HG02763 (cell line): ENCODE measurements around the gene FMO1.
A peak's percentile ranks its signal among the peaks of the same experiment; 100 is the strongest.
"Not testable (repeated sequence)": the region's sequence is repeated elsewhere in the genome, so short reads cannot be mapped to it uniquely, and the experiment has no call there.

Source experiments
- ATAC-seq: cut with Tn5 transposase; IDR thresholded peaks from one replicate; pipeline ENCODE4 v1.9.1; 2021; ENCODE audit warnings: mild to moderate bottlenecking, moderate library complexity; ENCODE audit not compliant: unreplicated experiment

Gene FMO1, protein sequence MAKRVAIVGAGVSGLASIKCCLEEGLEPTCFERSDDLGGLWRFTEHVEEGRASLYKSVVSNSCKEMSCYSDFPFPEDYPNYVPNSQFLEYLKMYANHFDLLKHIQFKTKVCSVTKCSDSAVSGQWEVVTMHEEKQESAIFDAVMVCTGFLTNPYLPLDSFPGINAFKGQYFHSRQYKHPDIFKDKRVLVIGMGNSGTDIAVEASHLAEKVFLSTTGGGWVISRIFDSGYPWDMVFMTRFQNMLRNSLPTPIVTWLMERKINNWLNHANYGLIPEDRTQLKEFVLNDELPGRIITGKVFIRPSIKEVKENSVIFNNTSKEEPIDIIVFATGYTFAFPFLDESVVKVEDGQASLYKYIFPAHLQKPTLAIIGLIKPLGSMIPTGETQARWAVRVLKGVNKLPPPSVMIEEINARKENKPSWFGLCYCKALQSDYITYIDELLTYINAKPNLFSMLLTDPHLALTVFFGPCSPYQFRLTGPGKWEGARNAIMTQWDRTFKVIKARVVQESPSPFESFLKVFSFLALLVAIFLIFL

DNA sequence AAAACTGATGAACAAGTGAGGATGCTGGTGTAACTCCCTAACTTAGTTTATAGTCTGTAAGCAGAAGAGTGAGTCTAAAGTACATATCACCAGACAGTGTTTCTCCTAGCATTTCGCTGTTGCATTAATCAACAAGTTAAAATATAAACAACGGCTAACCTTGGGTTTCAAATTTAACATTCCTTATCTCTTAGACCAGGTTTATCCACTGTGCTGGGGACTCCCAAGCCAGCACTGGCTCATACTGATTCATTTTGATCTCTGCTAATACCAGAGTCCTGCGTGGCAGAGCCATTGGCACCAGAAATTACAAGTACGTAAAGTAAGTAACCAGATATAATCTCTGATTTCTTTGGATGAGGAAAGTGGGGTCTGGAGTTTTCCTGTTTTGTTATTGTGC lies at the start of gene FMO1:
TSS of gene FMO1 (plus strand) at position 193 of the 400 bp plus-strand sequence. CDS start 9,594 bp downstream, outside the sequence.
- ATAC-seq = no peak

DNA sequence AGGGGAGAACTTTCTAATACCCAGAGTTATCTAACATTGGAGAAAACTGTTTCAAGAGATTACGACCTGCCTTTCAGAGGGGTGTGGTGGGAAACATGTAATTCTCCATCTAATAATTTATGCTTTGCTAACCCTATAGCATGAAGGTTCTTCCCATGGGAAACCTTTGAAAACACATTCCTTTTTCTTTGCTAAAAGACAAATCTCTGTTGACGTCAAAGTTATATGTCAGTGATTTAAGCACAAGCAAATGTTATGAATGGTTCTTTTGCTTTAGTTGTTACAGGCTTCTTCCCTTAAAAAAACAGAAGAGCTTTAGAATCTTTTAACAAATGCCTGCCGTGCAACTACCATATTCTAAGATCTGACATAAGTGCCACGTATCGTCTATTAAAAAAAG lies 44.0 kb upstream of the FMO1 start:
- no peak for ATAC-seq

DNA sequence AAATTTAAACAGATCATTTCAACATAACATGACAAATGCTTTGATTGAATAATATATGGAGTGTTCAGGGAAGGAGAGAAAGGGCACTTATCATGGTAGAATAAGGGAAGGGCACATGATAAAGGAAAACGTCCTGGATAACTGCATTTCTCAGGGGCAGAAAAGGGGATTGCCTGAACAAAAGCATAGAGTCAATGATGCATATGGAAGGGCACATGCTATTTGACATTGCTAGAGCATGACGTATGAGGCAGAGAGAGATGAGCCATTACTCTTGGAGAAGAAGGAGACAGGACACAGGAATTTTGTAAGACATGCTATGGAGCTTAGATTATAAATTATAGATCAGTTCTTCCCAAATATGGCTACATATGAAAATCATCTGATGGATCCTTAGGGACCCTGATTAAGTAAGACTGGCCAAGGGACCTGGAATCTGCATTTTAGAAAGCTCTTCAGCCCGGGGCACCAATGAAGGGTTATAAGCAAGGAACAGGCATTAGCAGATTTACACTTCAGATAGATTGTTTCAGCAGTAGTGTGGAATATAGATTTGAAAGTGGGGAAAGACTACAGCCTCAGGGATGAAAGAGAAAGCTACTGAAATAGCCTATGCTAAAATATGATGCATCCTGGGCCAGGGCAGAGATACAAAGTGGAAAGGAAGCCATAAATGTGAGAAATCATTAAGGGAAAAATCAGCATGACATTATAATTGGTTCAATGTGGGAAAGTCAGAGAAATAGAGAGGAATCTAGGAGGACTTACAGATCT lies 41.9 kb upstream of the FMO1 start:
- ATAC-seq = no peak

DNA sequence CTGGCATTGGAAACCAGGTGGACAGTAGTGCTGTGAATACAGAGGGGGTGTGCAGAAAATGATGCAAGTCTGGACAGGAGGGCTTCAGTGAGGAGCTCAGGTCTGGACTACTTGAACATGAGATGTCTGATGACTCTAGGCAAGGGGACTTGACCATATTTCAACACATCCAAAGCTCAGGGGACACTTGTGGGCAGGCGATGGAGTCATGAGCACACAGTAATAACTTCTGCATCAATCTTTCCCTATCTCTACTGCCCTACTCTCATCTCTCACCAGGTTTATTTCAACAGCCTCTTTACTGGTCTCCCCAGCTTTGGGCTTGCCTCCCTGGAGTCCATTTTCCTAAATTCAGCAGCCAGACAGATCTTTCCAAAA lies 41.3 kb upstream of the FMO1 start:
- no peak for ATAC-seq

DNA sequence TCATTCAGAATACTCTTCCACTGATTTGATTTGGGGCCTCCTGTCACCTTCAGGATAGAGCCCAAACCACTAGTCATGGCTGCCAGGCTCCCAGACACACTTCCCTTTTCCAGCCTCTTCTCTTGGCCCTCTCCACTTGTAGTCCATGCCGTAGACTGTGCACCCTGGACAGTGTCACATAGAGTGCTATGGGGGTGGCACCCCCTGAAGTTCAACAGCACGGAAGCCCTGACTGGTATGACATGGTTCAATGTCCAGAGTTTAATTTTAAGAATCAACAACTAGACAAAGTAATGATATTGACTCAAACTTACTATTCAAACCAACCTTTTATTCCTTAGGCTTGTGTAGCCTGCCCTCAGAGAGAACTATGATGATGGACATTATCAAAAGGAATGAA lies 40.9 kb upstream of the FMO1 start:
- no peak for ATAC-seq

DNA sequence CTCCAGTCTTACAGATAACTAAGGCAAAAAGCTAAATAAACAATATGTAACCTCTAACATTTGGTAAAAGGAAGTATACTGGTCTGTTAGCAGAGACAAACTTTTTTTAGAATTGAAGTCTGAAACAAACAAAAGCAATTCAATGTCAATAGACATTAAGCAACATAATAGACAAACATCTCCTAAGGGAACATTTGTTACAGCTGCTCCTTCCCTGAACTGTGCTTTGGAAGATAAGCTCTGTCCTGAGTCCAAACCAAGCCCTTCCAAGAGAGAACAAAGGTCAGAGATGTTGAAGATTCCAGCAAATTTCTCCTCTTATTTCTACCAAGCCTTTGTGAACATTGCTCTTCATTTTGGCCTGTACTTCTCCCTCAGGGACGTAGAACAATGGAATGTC lies 37.9 kb upstream of the FMO1 start:
- no peak for ATAC-seq

DNA sequence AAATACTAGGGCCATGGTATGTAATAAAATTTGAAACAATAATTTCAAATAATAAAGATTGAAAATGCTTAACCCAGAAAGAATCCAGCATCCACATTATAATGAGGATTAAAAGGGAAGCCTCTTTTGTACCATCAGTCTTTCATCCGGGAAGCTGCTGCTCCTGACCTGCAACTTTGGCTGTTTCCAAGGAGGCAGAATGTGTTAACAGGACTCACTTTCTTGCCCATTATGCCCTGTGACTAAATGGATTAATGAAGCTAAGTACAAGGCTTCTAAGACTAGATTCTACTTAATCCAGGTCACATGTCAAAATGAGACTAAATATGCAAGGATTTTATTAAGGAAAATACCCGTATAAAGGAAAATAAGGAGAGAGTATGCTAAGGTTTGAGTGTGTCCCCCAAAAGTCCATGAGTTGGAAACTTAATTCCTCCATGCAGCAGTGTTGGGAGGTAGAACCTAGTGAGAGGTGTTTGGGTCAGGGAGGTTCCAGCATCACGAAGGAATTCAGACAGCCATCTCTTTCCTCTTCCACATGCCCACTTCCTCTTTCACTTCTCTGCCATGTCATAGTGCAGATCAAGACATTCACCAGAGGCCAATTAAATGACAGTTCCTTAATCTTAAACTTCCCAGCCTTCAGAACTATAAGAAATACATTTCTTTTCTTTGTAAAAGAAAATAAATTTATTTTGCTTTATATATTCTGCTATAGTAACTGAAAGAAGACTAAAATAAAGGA lies 35.5 kb upstream of the FMO1 start:
- no peak for ATAC-seq

DNA sequence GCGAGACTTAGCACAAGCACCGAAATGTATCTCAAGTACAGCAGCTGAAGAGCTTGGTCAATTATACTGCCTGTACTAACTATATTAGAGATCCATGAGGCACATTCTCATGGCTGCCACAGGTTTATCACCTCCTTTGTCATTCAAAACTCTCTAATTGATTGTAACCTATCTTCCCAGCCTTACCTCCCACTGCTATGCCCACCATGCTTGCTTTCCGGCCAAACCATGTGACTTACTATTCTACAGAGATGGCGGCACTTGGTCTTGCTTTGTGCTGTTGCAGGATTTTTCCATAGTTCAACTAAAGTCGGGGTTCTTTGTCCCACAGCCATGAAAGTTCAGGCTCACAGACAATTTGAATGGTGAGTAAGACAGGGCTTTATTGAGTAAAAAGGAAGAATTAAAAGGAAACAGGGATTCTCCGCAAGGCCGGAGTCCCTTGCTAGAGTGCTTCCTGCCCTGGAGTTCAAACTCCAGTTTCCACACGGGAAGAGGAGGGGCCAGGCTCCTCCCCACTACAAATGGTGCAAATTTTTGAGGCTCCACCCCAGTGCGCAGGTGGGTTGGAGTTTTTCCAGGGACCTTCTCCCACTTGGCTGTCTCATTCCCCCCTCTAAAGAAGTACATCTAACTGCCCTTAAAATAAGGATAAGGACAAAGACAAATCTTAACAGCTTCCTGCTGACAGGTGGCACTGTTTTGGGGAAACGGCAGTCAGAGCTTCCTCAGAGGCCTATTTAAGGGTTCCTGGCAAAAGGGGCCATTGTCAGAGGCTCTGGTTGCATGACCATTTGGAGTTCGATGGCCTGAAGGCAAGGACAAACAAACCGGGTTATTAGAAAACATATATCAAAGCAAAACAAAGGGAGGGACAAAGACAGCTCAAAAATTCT lies 34.5 kb upstream of the FMO1 start:
- no peak for ATAC-seq

DNA sequence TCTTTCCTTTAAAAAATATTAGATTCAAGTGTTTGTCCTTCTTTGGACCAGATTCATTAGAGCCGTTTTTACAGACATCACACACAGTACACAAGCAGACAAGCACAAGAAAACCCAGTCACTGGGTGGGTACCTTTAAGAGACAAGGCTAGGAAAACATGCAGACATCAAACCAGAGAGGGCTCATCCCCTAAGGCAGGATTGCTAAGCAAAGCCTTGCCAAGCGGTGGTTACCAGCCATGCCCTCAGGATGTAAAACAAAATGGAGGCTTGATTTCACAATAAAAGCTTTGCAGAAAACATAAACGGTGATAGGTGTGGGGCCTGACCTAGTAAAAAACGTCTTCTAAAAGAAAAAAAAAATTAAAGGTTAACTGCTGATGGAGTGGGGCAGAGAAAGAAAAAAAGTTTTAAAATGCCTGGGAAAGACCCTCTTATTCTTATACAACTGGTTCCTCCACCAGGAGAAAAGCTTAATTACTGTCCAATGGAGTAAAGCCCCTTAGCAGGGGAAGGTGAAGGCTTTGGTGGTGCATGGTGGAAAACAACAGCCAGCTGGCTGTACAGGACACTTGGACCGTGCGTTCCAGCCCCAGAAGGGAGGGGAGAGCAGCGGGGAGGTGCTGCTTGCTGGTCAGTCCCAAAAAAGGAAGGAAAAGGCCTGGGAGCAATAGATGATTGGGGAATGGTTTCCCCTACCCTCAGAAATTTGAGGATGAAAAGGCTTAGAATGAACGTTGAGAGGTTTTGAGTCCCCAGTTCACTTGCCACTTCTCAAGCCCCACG lies 30.4 kb upstream of the FMO1 start:
- ATAC-seq = no peak

DNA sequence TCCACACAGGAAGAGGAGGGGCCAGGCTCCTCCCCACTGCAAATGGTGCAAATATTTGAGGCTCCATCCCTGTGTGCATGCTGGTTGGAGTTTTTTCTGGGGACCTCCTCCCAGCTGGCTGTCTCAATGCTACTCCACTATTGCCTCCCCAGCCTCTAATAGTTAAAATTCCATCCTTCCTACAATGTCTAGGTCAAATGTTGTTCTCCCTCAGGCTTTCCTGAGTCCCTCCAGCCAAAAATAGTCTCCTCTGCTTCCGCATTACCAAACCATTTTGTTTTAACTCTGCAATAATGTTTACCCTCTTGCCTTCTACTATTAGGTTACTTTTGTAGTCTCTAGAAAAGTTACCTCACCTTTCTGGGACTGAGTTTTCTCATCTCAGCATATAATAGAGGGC lies 29.6 kb upstream of the FMO1 start:
- no peak for ATAC-seq

DNA sequence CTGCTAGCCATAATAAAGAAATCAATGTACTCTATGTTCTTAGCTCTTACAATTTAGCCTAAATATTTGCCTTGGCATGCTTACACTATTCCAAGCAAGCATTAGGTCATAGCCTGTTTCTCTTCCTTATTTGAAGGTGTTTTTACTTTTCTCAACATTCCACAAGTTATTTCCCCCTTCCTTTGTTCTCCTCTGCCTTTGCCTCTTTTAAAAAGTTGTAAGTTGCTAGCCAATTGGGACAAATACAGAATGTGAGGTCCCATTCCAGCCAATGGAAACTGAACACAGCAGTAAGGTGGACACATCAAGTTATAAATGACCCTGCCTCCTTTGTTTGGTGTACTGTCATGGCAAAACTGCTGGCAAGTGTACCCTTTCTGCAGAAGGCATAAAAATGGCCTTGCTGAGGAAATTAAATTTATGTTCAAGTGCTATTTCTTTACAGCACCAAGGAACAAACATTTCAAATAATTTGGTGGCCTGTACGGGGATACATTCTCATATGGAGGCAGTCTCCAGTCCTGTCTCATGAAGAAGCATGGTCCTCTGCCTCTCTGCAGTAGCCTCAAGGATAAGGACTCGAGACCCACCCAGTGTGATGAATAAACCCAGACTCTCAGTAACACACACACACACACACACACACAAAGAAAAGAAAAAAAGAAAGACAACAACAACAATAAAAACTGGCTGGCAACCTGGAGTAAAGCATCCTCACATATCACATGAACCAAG lies 28.8 kb upstream of the FMO1 start:
- no peak for ATAC-seq

DNA sequence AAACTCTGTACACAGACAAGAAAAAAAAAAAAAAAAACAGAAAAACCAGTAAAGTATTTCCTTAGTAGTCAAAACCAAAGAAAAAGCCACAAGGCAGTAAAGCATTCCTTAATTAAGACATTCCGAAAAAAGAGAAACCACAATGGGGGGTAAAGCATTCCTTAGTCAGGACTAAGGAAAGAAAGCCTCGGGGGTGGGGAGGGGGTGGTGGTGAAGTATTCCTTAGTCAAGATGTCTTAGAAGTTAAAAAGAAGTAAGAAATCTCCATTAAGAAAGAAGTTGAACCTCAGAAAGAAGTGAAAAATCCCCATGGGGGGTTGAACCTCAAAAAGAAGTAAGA lies 28.2 kb upstream of the FMO1 start:
- no peak for ATAC-seq

DNA sequence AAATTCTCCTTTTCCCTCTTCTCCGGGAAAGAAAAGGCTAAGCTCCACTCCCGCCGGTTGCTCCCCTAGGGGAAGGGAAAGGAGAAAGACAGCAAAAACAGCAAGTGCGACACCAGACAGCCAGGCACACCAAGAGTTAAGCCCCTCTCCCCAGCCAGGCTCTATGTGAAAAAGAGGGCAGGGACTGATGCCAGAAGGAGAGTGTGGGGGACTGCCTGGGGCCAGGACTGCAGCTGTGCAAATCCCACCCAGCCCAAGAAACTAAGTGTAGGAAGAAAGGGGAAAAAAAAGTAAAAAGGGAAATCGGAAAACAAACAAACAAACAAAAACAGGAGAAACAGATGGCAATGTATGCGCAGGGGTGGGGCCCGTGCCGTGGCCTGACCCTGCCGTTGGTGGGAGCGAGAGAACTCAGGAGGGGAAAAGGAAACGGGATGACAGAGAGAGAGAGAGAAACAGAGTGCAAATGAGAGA lies 27.7 kb upstream of the FMO1 start:
- ATAC-seq = no peak

DNA sequence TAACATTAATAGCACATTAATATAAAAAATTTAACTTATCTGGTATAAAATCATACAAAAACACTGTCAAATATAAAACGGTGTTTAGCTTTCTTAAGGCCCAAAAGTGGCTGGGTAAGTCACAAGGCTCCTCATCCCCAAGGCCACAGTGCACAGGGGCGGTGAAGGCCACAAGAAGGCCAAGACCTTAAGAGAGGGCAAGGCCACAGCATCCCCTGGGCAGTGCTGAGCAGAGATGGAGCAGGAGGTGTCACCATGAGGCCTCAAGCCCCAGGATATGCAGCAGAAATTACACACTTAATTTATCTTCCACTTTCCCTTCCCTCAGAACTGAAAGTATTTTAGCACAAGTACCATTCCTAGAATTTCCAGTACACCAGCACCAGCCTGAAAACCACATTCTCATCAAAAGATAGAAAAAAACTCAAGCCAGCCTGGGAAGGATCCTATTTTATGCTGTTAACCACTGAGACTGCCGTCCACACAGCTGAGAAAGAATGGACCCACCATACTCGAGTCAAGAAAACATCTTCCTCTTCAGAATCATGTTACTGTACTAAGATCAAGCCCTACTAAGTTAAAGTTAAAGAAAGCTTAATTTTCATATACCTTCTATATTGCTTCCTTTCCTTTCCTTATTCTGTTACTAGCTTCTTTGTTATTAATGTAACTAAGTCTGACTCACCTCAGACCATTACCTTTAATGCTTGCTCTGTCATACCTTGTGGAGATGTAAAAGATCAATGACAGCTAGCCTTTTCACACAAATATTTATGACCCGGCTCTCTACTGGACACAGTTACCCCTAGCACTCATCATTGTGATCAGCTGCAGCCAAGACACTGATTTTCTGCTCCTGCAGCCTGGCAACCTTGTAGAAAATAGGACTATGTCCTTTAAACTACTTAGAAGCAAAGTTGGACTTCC lies 26.4 kb upstream of the FMO1 start:
- ATAC-seq = no peak

DNA sequence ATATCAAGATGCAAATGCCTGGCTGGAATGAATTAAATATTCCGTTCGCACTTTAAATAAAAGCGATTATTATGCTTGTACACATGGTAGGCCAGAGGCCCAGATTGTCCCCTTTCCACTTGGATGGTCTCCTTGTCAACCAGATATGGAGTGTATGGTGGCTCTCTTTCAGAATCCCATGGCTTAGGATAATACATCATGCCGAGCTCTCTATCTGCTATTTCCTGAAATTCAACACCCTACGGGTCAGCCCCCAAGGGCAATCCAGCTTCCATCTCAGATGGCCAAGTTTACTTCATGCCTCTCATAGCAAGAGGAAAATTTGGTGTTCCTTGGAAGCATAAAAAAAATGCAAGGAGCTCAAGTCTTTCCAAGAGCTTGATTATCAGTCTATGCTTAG lies 25.4 kb upstream of the FMO1 start:
- ATAC-seq = no peak

DNA sequence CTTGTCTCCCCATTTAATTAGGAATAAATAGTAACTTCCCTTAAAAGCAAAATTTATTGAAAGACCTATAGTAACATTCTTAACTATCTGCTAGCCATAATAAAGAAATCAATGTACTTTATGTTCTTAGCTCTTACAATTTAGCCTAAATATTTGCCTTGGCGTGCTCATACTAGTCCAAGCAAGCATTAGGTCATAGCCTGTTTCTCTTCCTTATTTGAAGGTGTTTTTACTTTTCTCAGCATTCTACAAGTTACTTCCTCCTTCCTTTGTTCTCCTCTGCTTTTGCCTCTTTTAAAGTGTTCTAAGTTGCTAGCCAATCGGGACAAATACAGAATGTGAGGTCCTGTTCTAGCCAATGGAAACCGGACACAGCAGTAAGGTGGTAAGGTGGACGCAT lies 24.0 kb upstream of the FMO1 start:
- not testable (repeated sequence) for ATAC-seq

DNA sequence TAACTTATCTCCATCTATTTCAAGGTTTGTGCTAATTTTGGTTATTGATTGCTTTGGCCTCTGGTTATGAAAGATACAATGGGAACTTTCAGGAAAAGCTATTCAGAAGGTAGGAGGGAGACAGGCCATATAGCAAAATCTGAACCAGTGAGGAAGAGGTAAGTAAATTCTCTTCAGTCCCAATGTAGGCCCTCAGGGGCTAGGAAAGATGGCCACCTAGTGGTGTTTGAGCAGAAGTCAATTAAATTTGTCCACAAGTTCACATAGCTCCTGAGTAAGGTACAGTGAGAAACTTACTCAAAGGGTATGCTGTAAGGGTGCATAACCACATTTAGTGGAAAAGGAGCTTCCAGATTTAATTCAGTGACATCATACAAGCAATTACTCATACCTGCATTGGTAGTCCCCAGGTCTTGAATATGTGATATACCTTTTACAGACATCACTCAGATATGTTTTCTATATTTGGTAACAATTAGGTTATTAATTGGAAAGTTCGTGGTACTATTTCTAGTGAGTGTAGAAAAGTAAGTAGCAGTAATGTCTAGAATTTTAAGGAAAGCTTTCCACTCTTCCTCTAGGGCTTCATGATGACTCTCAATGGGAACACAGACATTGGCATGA lies 21.4 kb upstream of the FMO1 start:
- ATAC-seq = peak; percentile 58
